K562 (cell line): Measurements from ENCODE around the gene IGSF3. TPM values are rescaled to one million over a fixed set of nuclear protein-coding genes. Genes with fewer than 3 reads are reported as not detected.

Source experiments
- BCL6 ChIP-seq: fragments of 250-450 bp; sonication (Bioruptor Pico); IDR thresholded peaks from 2 replicates; pipeline ENCODE4 v1.4.0; 2020
- CEBPB ChIP-seq: fragments of 450-650 bp; IDR thresholded peaks from 2 replicates; pipeline ENCODE4 v1.6.1; 2016; ENCODE audit warnings: missing genetic modification characterization, missing compliant biosample characterization
- CREBBP ChIP-seq: IDR thresholded peaks from one replicate; pipeline ENCODE4 v1.6.1; 2012; ENCODE audit warnings: low read depth, mild to moderate bottlenecking, control low read depth, inconsistent platforms, low read length
- GTF2A2 ChIP-seq: IDR thresholded peaks from 2 replicates; pipeline ENCODE4 v1.6.1; 2016; ENCODE audit warnings: mild to moderate bottlenecking, missing genetic modification characterization, missing compliant biosample characterization
- JUNB ChIP-seq: fragments of 450-650 bp; formaldehyde crosslinking; conservative IDR thresholded peaks from 2 replicates; pipeline ENCODE4 v1.4.0; 2020; ENCODE audit warnings: mild to moderate bottlenecking
- L3MBTL2 ChIP-seq: fragments of 450-650 bp; IDR thresholded peaks from 2 replicates; pipeline ENCODE4 v1.6.1; 2016; ENCODE audit warnings: mild to moderate bottlenecking, moderate library complexity
- POLR2AphosphoS5 ChIP-seq: IDR thresholded peaks from 2 replicates; pipeline ENCODE4 v1.6.1; 2011; ENCODE audit warnings: mild to moderate bottlenecking, low read depth, low read length, moderate library complexity; ENCODE audit not compliant: control insufficient read depth, insufficient read depth
- RAD21 ChIP-seq, 2 experiments: fragments of 250-450 bp in 1 of 2; fragments of 450-650 bp in 1 of 2; sonication (Bioruptor Pico) in 1 of 2; formaldehyde crosslinking in 1 of 2; IDR thresholded peaks in 1 of 2; conservative IDR thresholded peaks in 1 of 2; 2 replicates each; pipeline versions ENCODE4 v1.4.0 to v1.8.0; 2020 to 2022; ENCODE audit warnings: mild to moderate bottlenecking in 2 of 2, moderate library complexity in 1 of 2
- RNF2 ChIP-seq: sonication (generic); IDR thresholded peaks from 2 replicates; pipeline ENCODE4 v1.6.1; 2016
- SIN3B ChIP-seq: fragments of 450-650 bp; IDR thresholded peaks from 2 replicates; pipeline ENCODE4 v1.6.1; 2017; ENCODE audit warnings: low read depth, mild to moderate bottlenecking, moderate library complexity
- SRSF1 ChIP-seq: fragments of 200-400 bp; formaldehyde crosslinking; IDR thresholded peaks from 2 replicates; pipeline ENCODE4 v1.6.1; 2017; ENCODE audit warnings: mild to moderate bottlenecking, low read depth, low read length, moderate library complexity
- TRIM28 ChIP-seq: fragments of 450-650 bp; IDR thresholded peaks from 2 replicates; pipeline ENCODE4 v1.6.1; 2017
- ZNF23 ChIP-seq: fragments of 250-450 bp; sonication (Bioruptor Pico); IDR thresholded peaks from 2 replicates; pipeline ENCODE4 v1.4.0; 2020; ENCODE audit warnings: mild to moderate bottlenecking
- ZNF584 ChIP-seq: fragments of 200-800 bp; sonication (Bioruptor generic); IDR thresholded peaks from 2 replicates; pipeline ENCODE4 v1.6.1; 2016; ENCODE audit warnings: low read depth, mild to moderate bottlenecking, missing genetic modification characterization, missing compliant biosample characterization
- polyA plus RNA-seq, 8 experiments: library from polyadenylated mRNA; depleted of rRNA in 4 of 8; stranded (reverse) in 5 of 8; unstranded in 3 of 8; fragments of >200 nt; fragmentation: Nextera tagmentation in 2 of 8; fragmentation: Illumina TruSeq in 1 of 8; extraction: Ambion mirVana in 2 of 8; extraction: Trizol in 1 of 8; gene quantifications; 2 replicates each; pipeline versions ENCODE4 v1.2.1 to v1.2.3, GENCODE V29; 2011 to 2014; ENCODE audit warnings: inconsistent platforms in 1 of 8, missing spikeins in 1 of 8
- total RNA-seq, 7 experiments: library from RNA; depleted of rRNA in 6 of 7; stranded (reverse); fragments of >200 nt in 6 of 7; fragmentation: Illumina TruSeq in 2 of 7; extraction: Trizol in 2 of 7; gene quantifications; 2 replicates each; pipeline versions ENCODE4 v1.2.1 to v1.2.3, GENCODE V29; 2011 to 2021; ENCODE audit warnings: low replicate concordance in 1 of 7
- TF ChIP-seq, protein P1 (sequence below): fragments of 450-650 bp; IDR thresholded peaks from 2 replicates; pipeline ENCODE4 v1.6.1; 2018; ENCODE audit warnings: mild to moderate bottlenecking, low read depth; ENCODE audit not compliant: partially characterized antibody
- TF ChIP-seq, protein P2 (sequence below): sonication (generic); formaldehyde crosslinking; IDR thresholded peaks from 2 replicates; pipeline ENCODE4 v1.8.0; 2023; ENCODE audit warnings: missing genetic modification reagents, mild to moderate bottlenecking, borderline replicate concordance
- TF ChIP-seq, protein P3 (sequence below), 2 experiments: fragments of 150-350 bp in 1 of 2; IDR thresholded peaks; 2 replicates each; pipeline ENCODE4 v1.6.1; 2012 to 2016; ENCODE audit warnings: low read depth in 2 of 2, low read length in 2 of 2, mild to moderate bottlenecking in 1 of 2, moderate library complexity in 1 of 2

IGSF3 gene
- total and polyA plus RNA-seq, 9 of the 15 experiments (the other 6 are each of a cell fraction or from before 2014, with no cell fraction given), result 1.1 to 15.0 (median 8.3) TPM

DNA sequence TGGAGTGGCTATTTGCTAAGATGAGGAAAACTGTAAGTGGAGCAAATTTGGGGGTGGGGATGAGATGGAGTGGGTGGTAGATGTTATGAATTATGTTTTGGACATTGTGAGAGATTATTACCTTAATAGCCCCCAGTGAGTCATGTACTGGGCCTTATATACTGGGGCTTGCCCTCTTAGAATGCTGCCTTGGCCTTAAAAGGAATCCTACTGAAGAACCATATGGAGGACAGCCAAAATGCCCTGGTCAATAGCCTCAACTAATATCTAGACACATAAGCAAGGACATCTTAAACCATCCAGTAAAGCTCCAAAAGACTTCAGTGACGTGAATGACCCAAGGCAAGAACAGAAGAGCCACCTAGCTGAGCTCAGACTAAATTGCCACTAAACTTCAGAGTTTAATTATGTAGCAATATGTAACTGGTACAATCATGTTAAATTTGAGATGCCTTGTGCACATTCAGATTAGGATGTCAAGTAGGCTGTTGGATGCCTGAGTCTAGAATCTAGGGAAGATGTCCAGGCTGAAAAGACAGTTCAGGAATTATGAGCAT lies 13.9 kb upstream of the IGSF3 start (continued):
- no peak for TF ChIP-seq POLR2AphosphoS5
- no peak for TF ChIP-seq L3MBTL2
- TF ChIP-seq, protein P1, sequence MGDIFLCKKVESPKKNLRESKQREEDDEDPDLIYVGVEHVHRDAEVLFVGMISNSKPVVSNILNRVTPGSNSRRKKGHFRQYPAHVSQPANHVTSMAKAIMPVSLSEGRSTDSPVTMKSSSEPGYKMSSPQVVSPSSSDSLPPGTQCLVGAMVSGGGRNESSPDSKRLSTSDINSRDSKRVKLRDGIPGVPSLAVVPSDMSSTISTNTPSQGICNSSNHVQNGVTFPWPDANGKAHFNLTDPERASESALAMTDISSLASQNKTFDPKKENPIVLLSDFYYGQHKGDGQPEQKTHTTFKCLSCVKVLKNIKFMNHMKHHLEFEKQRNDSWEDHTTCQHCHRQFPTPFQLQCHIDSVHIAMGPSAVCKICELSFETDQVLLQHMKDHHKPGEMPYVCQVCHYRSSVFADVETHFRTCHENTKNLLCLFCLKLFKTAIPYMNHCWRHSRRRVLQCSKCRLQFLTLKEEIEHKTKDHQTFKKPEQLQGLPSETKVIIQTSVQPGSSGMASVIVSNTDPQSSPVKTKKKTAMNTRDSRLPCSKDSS, result no peak
- no peak for TF ChIP-seq RNF2
- peak in 1 of 2 experiments; percentile 27; a peak in 1 of 4 replicates for TF ChIP-seq RAD21 (CRISPR knock-in tag; conservative IDR thresholded peaks at IDR 0.05 in 1 of 2, IDR thresholded peaks at IDR 0.05 in 1 of 2)
- TF ChIP-seq ZNF584 (CRISPR knock-in tag), result 0 out of 2 replicates have a peak, but pooled peaks have one; percentile 2
- no peak for TF ChIP-seq ZNF23
- TF ChIP-seq CEBPB (tag), result peak; percentile 10; the same call in 1 of the 2 replicates
- no peak for TF ChIP-seq SRSF1
- TF ChIP-seq, protein P2, sequence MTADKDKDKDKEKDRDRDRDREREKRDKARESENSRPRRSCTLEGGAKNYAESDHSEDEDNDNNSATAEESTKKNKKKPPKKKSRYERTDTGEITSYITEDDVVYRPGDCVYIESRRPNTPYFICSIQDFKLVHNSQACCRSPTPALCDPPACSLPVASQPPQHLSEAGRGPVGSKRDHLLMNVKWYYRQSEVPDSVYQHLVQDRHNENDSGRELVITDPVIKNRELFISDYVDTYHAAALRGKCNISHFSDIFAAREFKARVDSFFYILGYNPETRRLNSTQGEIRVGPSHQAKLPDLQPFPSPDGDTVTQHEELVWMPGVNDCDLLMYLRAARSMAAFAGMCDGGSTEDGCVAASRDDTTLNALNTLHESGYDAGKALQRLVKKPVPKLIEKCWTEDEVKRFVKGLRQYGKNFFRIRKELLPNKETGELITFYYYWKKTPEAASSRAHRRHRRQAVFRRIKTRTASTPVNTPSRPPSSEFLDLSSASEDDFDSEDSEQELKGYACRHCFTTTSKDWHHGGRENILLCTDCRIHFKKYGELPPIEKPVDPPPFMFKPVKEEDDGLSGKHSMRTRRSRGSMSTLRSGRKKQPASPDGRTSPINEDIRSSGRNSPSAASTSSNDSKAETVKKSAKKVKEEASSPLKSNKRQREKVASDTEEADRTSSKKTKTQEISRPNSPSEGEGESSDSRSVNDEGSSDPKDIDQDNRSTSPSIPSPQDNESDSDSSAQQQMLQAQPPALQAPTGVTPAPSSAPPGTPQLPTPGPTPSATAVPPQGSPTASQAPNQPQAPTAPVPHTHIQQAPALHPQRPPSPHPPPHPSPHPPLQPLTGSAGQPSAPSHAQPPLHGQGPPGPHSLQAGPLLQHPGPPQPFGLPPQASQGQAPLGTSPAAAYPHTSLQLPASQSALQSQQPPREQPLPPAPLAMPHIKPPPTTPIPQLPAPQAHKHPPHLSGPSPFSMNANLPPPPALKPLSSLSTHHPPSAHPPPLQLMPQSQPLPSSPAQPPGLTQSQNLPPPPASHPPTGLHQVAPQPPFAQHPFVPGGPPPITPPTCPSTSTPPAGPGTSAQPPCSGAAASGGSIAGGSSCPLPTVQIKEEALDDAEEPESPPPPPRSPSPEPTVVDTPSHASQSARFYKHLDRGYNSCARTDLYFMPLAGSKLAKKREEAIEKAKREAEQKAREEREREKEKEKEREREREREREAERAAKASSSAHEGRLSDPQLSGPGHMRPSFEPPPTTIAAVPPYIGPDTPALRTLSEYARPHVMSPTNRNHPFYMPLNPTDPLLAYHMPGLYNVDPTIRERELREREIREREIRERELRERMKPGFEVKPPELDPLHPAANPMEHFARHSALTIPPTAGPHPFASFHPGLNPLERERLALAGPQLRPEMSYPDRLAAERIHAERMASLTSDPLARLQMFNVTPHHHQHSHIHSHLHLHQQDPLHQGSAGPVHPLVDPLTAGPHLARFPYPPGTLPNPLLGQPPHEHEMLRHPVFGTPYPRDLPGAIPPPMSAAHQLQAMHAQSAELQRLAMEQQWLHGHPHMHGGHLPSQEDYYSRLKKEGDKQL, result no peak
- TF ChIP-seq SIN3B, result no peak
- no peak for TF ChIP-seq BCL6 (CRISPR knock-in tag)
- TF ChIP-seq GTF2A2 (tag), result no peak
- TF ChIP-seq, protein P3, sequence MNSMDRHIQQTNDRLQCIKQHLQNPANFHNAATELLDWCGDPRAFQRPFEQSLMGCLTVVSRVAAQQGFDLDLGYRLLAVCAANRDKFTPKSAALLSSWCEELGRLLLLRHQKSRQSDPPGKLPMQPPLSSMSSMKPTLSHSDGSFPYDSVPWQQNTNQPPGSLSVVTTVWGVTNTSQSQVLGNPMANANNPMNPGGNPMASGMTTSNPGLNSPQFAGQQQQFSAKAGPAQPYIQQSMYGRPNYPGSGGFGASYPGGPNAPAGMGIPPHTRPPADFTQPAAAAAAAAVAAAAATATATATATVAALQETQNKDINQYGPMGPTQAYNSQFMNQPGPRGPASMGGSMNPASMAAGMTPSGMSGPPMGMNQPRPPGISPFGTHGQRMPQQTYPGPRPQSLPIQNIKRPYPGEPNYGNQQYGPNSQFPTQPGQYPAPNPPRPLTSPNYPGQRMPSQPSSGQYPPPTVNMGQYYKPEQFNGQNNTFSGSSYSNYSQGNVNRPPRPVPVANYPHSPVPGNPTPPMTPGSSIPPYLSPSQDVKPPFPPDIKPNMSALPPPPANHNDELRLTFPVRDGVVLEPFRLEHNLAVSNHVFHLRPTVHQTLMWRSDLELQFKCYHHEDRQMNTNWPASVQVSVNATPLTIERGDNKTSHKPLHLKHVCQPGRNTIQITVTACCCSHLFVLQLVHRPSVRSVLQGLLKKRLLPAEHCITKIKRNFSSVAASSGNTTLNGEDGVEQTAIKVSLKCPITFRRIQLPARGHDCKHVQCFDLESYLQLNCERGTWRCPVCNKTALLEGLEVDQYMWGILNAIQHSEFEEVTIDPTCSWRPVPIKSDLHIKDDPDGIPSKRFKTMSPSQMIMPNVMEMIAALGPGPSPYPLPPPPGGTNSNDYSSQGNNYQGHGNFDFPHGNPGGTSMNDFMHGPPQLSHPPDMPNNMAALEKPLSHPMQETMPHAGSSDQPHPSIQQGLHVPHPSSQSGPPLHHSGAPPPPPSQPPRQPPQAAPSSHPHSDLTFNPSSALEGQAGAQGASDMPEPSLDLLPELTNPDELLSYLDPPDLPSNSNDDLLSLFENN (IDR thresholded peaks at IDR 0.05; ENCODE audit: low read depth in 2 of 2, low read length in 2 of 2), result no peak
- no peak for TF ChIP-seq JUNB (CRISPR knock-in tag)
- TF ChIP-seq TRIM28, result no peak
- TF ChIP-seq CREBBP, result no peak
- TF ChIP-seq, all 486 proteins: peak for 7
